Transverse colon (tissue), 4 donors: ENCODE measurements around the gene ZNF814. TPM values are rescaled to one million over a fixed set of nuclear protein-coding genes. Genes with fewer than 3 reads are reported as not detected.

Source experiments
- DNase-seq: peaks from one replicate; pipeline ENCODE4 v3.0.0-alpha.2; 2019
- H3K27ac ChIP-seq, 4 donors: fragments of 200-600 bp; sonication (generic); 2 replicates each; pipeline ENCODE4 v1.5.1; 2016 to 2018; ENCODE audit warnings: inconsistent platforms in 4 of 4
- H3K27me3 ChIP-seq: fragments of 200-600 bp; sonication (generic); 2 replicates; pipeline ENCODE4 v1.5.1; 2017; ENCODE audit warnings: inconsistent platforms
- H3K36me3 ChIP-seq, 4 donors: fragments of 200-600 bp; sonication (generic); 2 replicates each; pipeline ENCODE4 v1.5.1; 2017 to 2019; ENCODE audit warnings: inconsistent platforms in 4 of 4
- H3K4me1 ChIP-seq, 4 donors: fragments of 200-600 bp; sonication (generic); 2 replicates each; pipeline ENCODE4 v1.5.1; 2017 to 2020; ENCODE audit warnings: inconsistent platforms in 4 of 4
- H3K4me3 ChIP-seq, 4 donors: fragments of 200-600 bp; sonication (generic); 1 replicate in 1 of 4; 2 replicates in 3 of 4; pipeline versions ENCODE4 v1.5.1 to v1.6.1; 2017 to 2019; ENCODE audit warnings: inconsistent platforms in 4 of 4
- H3K9me3 ChIP-seq, 2 donors: fragments of 200-600 bp; sonication (generic); 2 replicates each; pipeline ENCODE4 v1.5.1; 2017 to 2019; ENCODE audit warnings: inconsistent platforms in 2 of 2
- CTCF ChIP-seq, 5 experiments: fragments of 200-600 bp in 3 of 5; fragments of 450-650 bp in 2 of 5; sonication (generic) in 3 of 5; IDR thresholded peaks; 1 replicate in 2 of 5; 2 replicates in 3 of 5; pipeline ENCODE4 v1.5.1; 2016 to 2017; ENCODE audit warnings: antibody characterized with exemption in 5 of 5, inconsistent platforms in 3 of 5, mild to moderate bottlenecking in 2 of 5, moderate library complexity in 1 of 5
- EP300 ChIP-seq: sonication (generic); formaldehyde crosslinking; IDR thresholded peaks from one replicate; pipeline ENCODE4 v1.6.1; 2017; ENCODE audit warnings: antibody characterized with exemption, low read depth
- POLR2A ChIP-seq: fragments of 450-650 bp; IDR thresholded peaks from one replicate; pipeline ENCODE4 v1.6.1; 2016; ENCODE audit warnings: antibody characterized with exemption, mild to moderate bottlenecking, moderate library complexity
- POLR2AphosphoS5 ChIP-seq, 3 donors: sonication (generic); formaldehyde crosslinking; IDR thresholded peaks; one replicate each; pipeline ENCODE4 v1.6.1; 2016; ENCODE audit warnings: antibody characterized with exemption in 3 of 3
- WGBS, 2 donors: methylation state at CpG; one replicate each; pipeline ENCODE4 v1.1.5; 2018; ENCODE audit warnings: low coverage in 1 of 2; 5-methylcytosine and 5-hydroxymethylcytosine counted together
- in situ Hi-C, 4 donors: fragments of 200-750 bp; cut with MboI; loops; one replicate each; pipeline versions ENCODE4 v1.15.0 to v1.15.1; 2017; ENCODE audit warnings: low sequenced_read_pairs in 3 of 4, low pct_ligation_motif_present in 1 of 4, low pct_unique_long_range_greater_than_20kb in 1 of 4
- intact Hi-C: fragments of 100-400 bp; cut with DNase I; formaldehyde crosslinking; loops from one replicate; pipeline ENCODE4 v1.15.1; 2023; ENCODE audit warnings: low total_unique reads
- total RNA-seq, 4 donors: library from RNA; depleted of rRNA; stranded (reverse); fragments of >200 nt; gene quantifications; one replicate each; pipeline ENCODE4 v1.1.0, GENCODE V29; 2016

ZNF814 gene
- total RNA-seq, 4 donors from 2014 or later, result 11.5 to 25.1 (median 19.7) TPM

GRCh38 chr19:57800696-57801095 is 88.1 kb downstream of the ZNF814 start:
- H3K4me1 ChIP-seq, result peaks cover 0 to 68% (median 47%) of the 10 kb centered on the region in 4 donors
- H3K9me3 ChIP-seq, result no peaks in the 10 kb centered on the region
- 83 to 85% methylated on average over 2 to 5 of the region's 5 CpGs for WGBS, 2 donors
- no peaks in the 10 kb centered on the region for H3K27me3 ChIP-seq
- peak overlapping the region in 2 of 4 donors; percentile 50 to 58 for H3K27ac ChIP-seq
- no peaks in the 10 kb centered on the region for H3K36me3 ChIP-seq
- intact Hi-C loops (no loop called here), in situ Hi-C loops (no loop called here)
- DNase-seq, result no peak
- TF ChIP-seq CTCF (IDR thresholded peaks at IDR 0.05) (no peak), POLR2A (no peak), POLR2AphosphoS5 (IDR thresholded peaks at IDR 0.05) (no peak), EP300 (no peak)
- no peak overlapping the region for H3K4me3 ChIP-seq

Other genes starting within 250 kb of the ZNF814 start
- gene ZSCAN4, start 220.1 kb downstream of the ZNF814 start, total RNA-seq, result not detected
- gene ZNF551, start 207.1 kb downstream of the ZNF814 start, total RNA-seq, result 10 to 100 TPM in 1 of 4 donors, 1 to 10 TPM in 3; 3.0 to 10.8 (median 7.4) TPM
- 1 to 10 TPM; 1.1 to 2.2 (median 1.8) TPM for gene ZNF154, start 179.8 kb downstream of the ZNF814 start, total RNA-seq
- 1 to 10 TPM in 3 of 4 donors, under 1 TPM in 1; 0.60 to 7.5 (median 4.7) TPM for gene ZNF671, start 161.4 kb downstream of the ZNF814 start, total RNA-seq
- 100 to 1,000 TPM in 1 of 4 donors, 10 to 100 TPM in 3; 15.0 to 120 (median 16.7) TPM for gene ZNF776, start 142.2 kb downstream of the ZNF814 start, total RNA-seq
- gene ZNF586, start 119.4 kb downstream of the ZNF814 start, total RNA-seq, result 10 to 100 TPM; 20.8 to 79.2 (median 27.3) TPM
- 100 to 1,000 TPM in 1 of 4 donors, 10 to 100 TPM in 3; 41.2 to 145 (median 68.8) TPM for gene ZNF552, start 74.1 kb downstream of the ZNF814 start, total RNA-seq
- gene ZNF587B, start 58.7 kb downstream of the ZNF814 start, total RNA-seq, result 10 to 100 TPM; 16.1 to 34.4 (median 22.0) TPM
- gene ZNF587, start 39.2 kb downstream of the ZNF814 start, total RNA-seq, result 10 to 100 TPM; 22.4 to 61.0 (median 44.8) TPM
- 100 to 1,000 TPM in 1 of 4 donors, 10 to 100 TPM in 2, 1 to 10 TPM in 1; 9.8 to 119 (median 11.2) TPM for gene ZNF417, start 27.6 kb upstream of the ZNF814 start, total RNA-seq
- gene ZNF418, start 46.4 kb upstream of the ZNF814 start, total RNA-seq, result 1 to 10 TPM; 1.9 to 6.4 (median 4.0) TPM
- 10 to 100 TPM in 1 of 4 donors, 1 to 10 TPM in 3; 3.8 to 13.5 (median 4.2) TPM for gene ZNF256, start 58.7 kb upstream of the ZNF814 start, total RNA-seq
- not detected for gene C19orf18, start 85.5 kb upstream of the ZNF814 start, total RNA-seq
- gene ZNF606, start 113.8 kb upstream of the ZNF814 start, total RNA-seq, result 10 to 100 TPM; 13.7 to 27.7 (median 16.2) TPM
- not detected for gene ZSCAN1, start 145.0 kb upstream of the ZNF814 start, total RNA-seq
- 10 to 100 TPM in 1 of 4 donors, 1 to 10 TPM in 3; 1.6 to 20.9 (median 2.1) TPM for gene ZNF135, start 170.2 kb upstream of the ZNF814 start, total RNA-seq
- 10 to 100 TPM; 30.4 to 50.0 (median 42.8) TPM for gene ZSCAN18, start 209.2 kb upstream of the ZNF814 start, total RNA-seq